H9 (cell line): ENCODE results near the gene AATK. TPM values are rescaled to one million over a fixed set of nuclear protein-coding genes. Genes with fewer than 3 reads are reported as not detected.

Experiments
- DNase-seq: peaks from one replicate; pipeline ENCODE4 v3.0.0-alpha.2; 2017
- H2AFZ ChIP-seq: one replicate; pipeline ENCODE4 v1.6.1; 2013; ENCODE audit warnings: mild to moderate bottlenecking, low read length, control low read depth, moderate library complexity
- H2AK5ac ChIP-seq: 2 replicates; pipeline ENCODE4 v1.6.1; 2013; ENCODE audit warnings: low read length, control low read depth, mixed read lengths; ENCODE audit not compliant: insufficient read length
- H2BK120ac ChIP-seq: one replicate; pipeline ENCODE4 v1.6.1; 2013; ENCODE audit warnings: low read depth, mild to moderate bottlenecking, low read length, control low read depth, inconsistent platforms; ENCODE audit not compliant: poor library complexity, severe bottlenecking
- H2BK12ac ChIP-seq: 2 replicates; pipeline ENCODE4 v1.6.1; 2013; ENCODE audit warnings: low read length, control low read depth, mixed read lengths, low read depth; ENCODE audit not compliant: insufficient read length
- H2BK15ac ChIP-seq: 2 replicates; pipeline ENCODE4 v1.6.1; 2013; ENCODE audit warnings: low read depth, low read length, control low read depth
- H2BK20ac ChIP-seq: one replicate; pipeline ENCODE4 v1.6.1; 2013; ENCODE audit warnings: low read depth, mild to moderate bottlenecking, low read length, control low read depth, inconsistent platforms; ENCODE audit not compliant: poor library complexity, severe bottlenecking
- H2BK5ac ChIP-seq: 2 replicates; pipeline ENCODE4 v1.6.1; 2013; ENCODE audit warnings: low read length, control low read depth, mixed read lengths; ENCODE audit not compliant: insufficient read length
- H3K14ac ChIP-seq: 2 replicates; pipeline ENCODE4 v1.6.1; 2013; ENCODE audit warnings: low read length, control low read depth; ENCODE audit not compliant: insufficient read depth
- H3K18ac ChIP-seq: 2 replicates; pipeline ENCODE4 v1.6.1; 2013; ENCODE audit warnings: low read depth, mild to moderate bottlenecking, mixed read lengths, low read length, control low read depth; ENCODE audit not compliant: insufficient read length
- H3K23ac ChIP-seq: 2 replicates; pipeline ENCODE4 v1.6.1; 2013; ENCODE audit warnings: low read length, control low read depth, mixed read lengths, low read depth; ENCODE audit not compliant: insufficient read length
- H3K23me2 ChIP-seq: 2 replicates; pipeline ENCODE4 v1.6.1; 2013; ENCODE audit warnings: low read depth, mild to moderate bottlenecking, mixed read lengths, low read length, control low read depth; ENCODE audit not compliant: insufficient read length, poor library complexity, severe bottlenecking
- H3K27ac ChIP-seq: 2 replicates; pipeline ENCODE4 v1.5.1; 2013; ENCODE audit warnings: low read length, control low read depth, mixed read lengths, low read depth; ENCODE audit not compliant: insufficient read length
- H3K27me3 ChIP-seq: 2 replicates; pipeline ENCODE4 v1.6.1; 2013; ENCODE audit warnings: low read length, control low read depth, inconsistent platforms; ENCODE audit not compliant: insufficient read depth
- H3K4ac ChIP-seq: 2 replicates; pipeline ENCODE4 v1.6.1; 2013; ENCODE audit warnings: low read depth, mild to moderate bottlenecking, control low read depth, inconsistent platforms, low read length, moderate library complexity
- H3K4me1 ChIP-seq: 2 replicates; pipeline ENCODE4 v1.6.1; 2013; ENCODE audit warnings: low read length, control low read depth, inconsistent platforms; ENCODE audit not compliant: insufficient read depth
- H3K4me2 ChIP-seq: 2 replicates; pipeline ENCODE4 v1.6.1; 2013; ENCODE audit warnings: low read length, control low read depth, mixed read lengths; ENCODE audit not compliant: insufficient read length, insufficient read depth
- H3K56ac ChIP-seq: 2 replicates; pipeline ENCODE4 v1.6.1; 2013; ENCODE audit warnings: low read depth, mild to moderate bottlenecking, mixed read lengths, low read length, control low read depth; ENCODE audit not compliant: insufficient read length
- H3K79me1 ChIP-seq: 2 replicates; pipeline ENCODE4 v1.6.1; 2013; ENCODE audit warnings: low read depth, mild to moderate bottlenecking, moderate library complexity, low read length, control low read depth, inconsistent platforms; ENCODE audit not compliant: insufficient read depth, poor library complexity, severe bottlenecking
- H3K79me2 ChIP-seq: 2 replicates; pipeline ENCODE4 v1.6.1; 2013; ENCODE audit warnings: low read length, control low read depth, inconsistent platforms; ENCODE audit not compliant: insufficient read depth
- H3K9ac ChIP-seq: 2 replicates; pipeline ENCODE4 v1.6.1; 2013; ENCODE audit warnings: low read length, control low read depth, mixed read lengths; ENCODE audit not compliant: insufficient read length; ENCODE audit errors: extremely low read depth
- H3K9me3 ChIP-seq: one replicate; pipeline ENCODE4 v1.6.1; 2013; ENCODE audit warnings: low read depth, low read length, inconsistent platforms; ENCODE audit not compliant: control insufficient read depth
- H3T11ph ChIP-seq: one replicate; pipeline ENCODE4 v1.6.1; 2013; ENCODE audit warnings: mild to moderate bottlenecking, low read length, control low read depth, inconsistent platforms
- H4K20me1 ChIP-seq: one replicate; pipeline ENCODE4 v1.6.1; 2013; ENCODE audit not compliant: control insufficient read depth, insufficient read length, insufficient read depth
- H4K5ac ChIP-seq: 2 replicates; pipeline ENCODE4 v1.6.1; 2013; ENCODE audit warnings: low read depth, mild to moderate bottlenecking, mixed read lengths, low read length, control low read depth; ENCODE audit not compliant: insufficient read length
- H4K8ac ChIP-seq: replicated peaks from 2 replicates; pipeline ENCODE4 v1.6.1; 2013; ENCODE audit warnings: low read length, control low read depth, mixed read lengths, low read depth; ENCODE audit not compliant: insufficient read length
- H4K91ac ChIP-seq: 2 replicates; pipeline ENCODE4 v1.6.1; 2013; ENCODE audit warnings: low read depth, mild to moderate bottlenecking, moderate library complexity, mixed read lengths, low read length, control low read depth; ENCODE audit not compliant: insufficient read length
- H3K27ac Mint-ChIP-seq, 3 experiments: 2 replicates in 2 of 3; 3 replicates in 1 of 3; pipeline ENCODE4 v1.8.0; 2020 to 2021; ENCODE audit warnings: mixed read lengths in 3 of 3, mild to moderate bottlenecking in 1 of 3, moderate library complexity in 1 of 3
- H3K27me3 Mint-ChIP-seq: 2 replicates; pipeline ENCODE4 v1.8.0; 2021; ENCODE audit warnings: low read depth, mild to moderate bottlenecking, moderate library complexity, mixed read lengths
- H3K36me3 Mint-ChIP-seq, 3 experiments: 2 replicates in 2 of 3; 3 replicates in 1 of 3; pipeline ENCODE4 v1.8.0; 2020 to 2021; ENCODE audit warnings: low read depth in 3 of 3, mixed read lengths in 3 of 3; ENCODE audit not compliant: insufficient read depth in 1 of 3
- H3K4me1 Mint-ChIP-seq, 2 experiments: 2 replicates each; pipeline ENCODE4 v1.8.0; 2020; ENCODE audit warnings: mixed read lengths in 2 of 2
- H3K4me3 Mint-ChIP-seq, 2 experiments: 2 replicates in 1 of 2; 3 replicates in 1 of 2; pipeline ENCODE4 v1.8.0; 2020 to 2021; ENCODE audit warnings: mild to moderate bottlenecking in 2 of 2, mixed read lengths in 2 of 2, moderate library complexity in 1 of 2
- H3K9me3 Mint-ChIP-seq, 2 experiments: 2 replicates in 1 of 2; 3 replicates in 1 of 2; pipeline ENCODE4 v1.8.0; 2020; ENCODE audit warnings: mild to moderate bottlenecking in 2 of 2, mixed read lengths in 2 of 2, moderate library complexity in 1 of 2
- WGBS: extraction: QIAGEN DNeasy Blood & Tissue Kit; methylation state at CpG from one replicate; pipeline ENCODE4 v1.1.7; 2013; ENCODE audit warnings: missing lambda C conversion rate, low lambda C conversion rate, mixed read lengths; ENCODE audit not compliant: insufficient read length; ENCODE audit errors: extremely low coverage; 5-methylcytosine and 5-hydroxymethylcytosine counted together
- total RNA-seq: library from RNA; stranded (reverse); gene quantifications from 2 replicates; pipeline ENCODE4 v1.2.1, GENCODE V29; 2021
- TF ChIP-seq, protein P1 (sequence below): fragments of 200-600 bp; sonication (generic); conservative IDR thresholded peaks from 3 replicates; pipeline ENCODE4 v1.8.0; 2021; ENCODE audit warnings: antibody characterized with exemption, mild to moderate bottlenecking

AATK gene
- total RNA-seq, 1 experiment from 2014 or later = 2.4 TPM

DNA sequence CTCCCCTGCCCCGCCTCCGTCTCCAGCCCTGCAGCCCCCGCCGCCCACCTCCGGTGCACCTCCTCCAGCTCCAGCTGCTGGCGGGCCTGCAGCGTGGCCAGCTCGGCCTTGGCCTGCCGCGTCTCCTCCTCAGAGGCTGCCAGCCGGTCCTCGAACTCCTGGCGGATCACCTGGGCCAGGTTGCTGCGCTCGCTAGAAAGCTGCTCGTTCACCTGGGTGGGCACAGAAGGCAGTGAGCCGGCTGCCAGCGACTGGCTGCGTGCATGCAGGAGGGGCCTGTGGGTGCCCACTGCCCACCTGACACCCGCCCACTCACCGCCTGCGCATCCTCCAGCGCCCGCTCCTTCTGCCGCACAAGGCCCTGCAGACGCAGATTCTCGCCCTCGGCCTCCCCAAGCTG lies 24.6 kb upstream of the AATK start:
- Histone ChIP-seq H3K9me3 (no peaks in the 10 kb centered on the region), H3K4me2 (no peak overlapping the region), H3K27me3 (no peaks in the 10 kb centered on the region), H3K18ac (no peak overlapping the region), H3K56ac (no peak overlapping the region), H3K23ac (no peak overlapping the region), H3K4ac (no peak overlapping the region), H2BK20ac (no peak overlapping the region), H3K4me1 (no peaks in the 10 kb centered on the region), H2BK5ac (no peak overlapping the region), H4K5ac (no peak overlapping the region), H2AFZ (no peak overlapping the region), H3K79me1 (no peaks in the 10 kb centered on the region), H3K79me2 (no peaks in the 10 kb centered on the region), H4K91ac (no peak overlapping the region), H3T11ph (no peak overlapping the region), H4K20me1 (no peaks in the 10 kb centered on the region), H2BK120ac (no peak overlapping the region), H4K8ac (no peak overlapping the region), H2BK15ac (no peak overlapping the region), H3K23me2 (no peaks in the 10 kb centered on the region), H3K27ac (no peak overlapping the region), H3K9ac (no peak overlapping the region), H2BK12ac (no peak overlapping the region), H2AK5ac (no peak overlapping the region), H3K14ac (no peak overlapping the region)
- Mint-ChIP-seq H3K27me3 (no peaks in the 10 kb centered on the region), H3K4me1 (no peaks in the 10 kb centered on the region), H3K36me3 (peaks cover 0 to 10% (median 6%) of the 10 kb centered on the region in 3 experiments; a peak in 5 of 7 replicates), H3K9me3 (no peaks in the 10 kb centered on the region), H3K4me3 (no peak overlapping the region), H3K27ac (no peak overlapping the region)
- no peak for DNase-seq
- TF ChIP-seq, protein P1, sequence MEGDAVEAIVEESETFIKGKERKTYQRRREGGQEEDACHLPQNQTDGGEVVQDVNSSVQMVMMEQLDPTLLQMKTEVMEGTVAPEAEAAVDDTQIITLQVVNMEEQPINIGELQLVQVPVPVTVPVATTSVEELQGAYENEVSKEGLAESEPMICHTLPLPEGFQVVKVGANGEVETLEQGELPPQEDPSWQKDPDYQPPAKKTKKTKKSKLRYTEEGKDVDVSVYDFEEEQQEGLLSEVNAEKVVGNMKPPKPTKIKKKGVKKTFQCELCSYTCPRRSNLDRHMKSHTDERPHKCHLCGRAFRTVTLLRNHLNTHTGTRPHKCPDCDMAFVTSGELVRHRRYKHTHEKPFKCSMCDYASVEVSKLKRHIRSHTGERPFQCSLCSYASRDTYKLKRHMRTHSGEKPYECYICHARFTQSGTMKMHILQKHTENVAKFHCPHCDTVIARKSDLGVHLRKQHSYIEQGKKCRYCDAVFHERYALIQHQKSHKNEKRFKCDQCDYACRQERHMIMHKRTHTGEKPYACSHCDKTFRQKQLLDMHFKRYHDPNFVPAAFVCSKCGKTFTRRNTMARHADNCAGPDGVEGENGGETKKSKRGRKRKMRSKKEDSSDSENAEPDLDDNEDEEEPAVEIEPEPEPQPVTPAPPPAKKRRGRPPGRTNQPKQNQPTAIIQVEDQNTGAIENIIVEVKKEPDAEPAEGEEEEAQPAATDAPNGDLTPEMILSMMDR = no peak
- no CpG with 5 or more reads among the region's 28 CpGs for WGBS
